SK-N-SH treated with all-trans-retinoic acid at 6 μM for 48 hours (cell line): ENCODE measurements around the gene LDHAL6A.

Experiments used
- ATAC-seq: fragments of 200-7000 bp; cut with Tn5 transposase; 3 replicates; pipeline ENCODE4 v1.9.1; 2020; ENCODE audit warnings: mild to moderate bottlenecking, moderate library complexity
- ARNTL ChIP-seq: fragments of 450-650 bp; formaldehyde crosslinking; IDR thresholded peaks from 2 replicates; pipeline ENCODE4 v1.5.0; 2020; ENCODE audit warnings: low read depth, mild to moderate bottlenecking, moderate library complexity, borderline replicate concordance
- BACH2 ChIP-seq: fragments of 250-450 bp; sonication (Bioruptor Pico); IDR thresholded peaks from 2 replicates; pipeline ENCODE4 v1.9.0; 2021; ENCODE audit warnings: mild to moderate bottlenecking, borderline replicate concordance
- CSDC2 ChIP-seq: fragments of 250-450 bp; sonication (Bioruptor Pico); IDR thresholded peaks from 2 replicates; pipeline ENCODE4 v1.5.0; 2020; ENCODE audit warnings: mild to moderate bottlenecking, moderate library complexity
- ESRRG ChIP-seq: fragments of 250-450 bp; sonication (Bioruptor Pico); IDR thresholded peaks from 2 replicates; pipeline ENCODE4 v1.6.1; 2021; ENCODE audit warnings: mild to moderate bottlenecking
- GLIS3 ChIP-seq: fragments of 250-450 bp; sonication (Bioruptor Pico); IDR thresholded peaks from 2 replicates; pipeline ENCODE4 v1.5.0; 2020; ENCODE audit warnings: mild to moderate bottlenecking, moderate library complexity
- ISL1 ChIP-seq: fragments of 250-450 bp; sonication (Bioruptor Pico); IDR thresholded peaks from 2 replicates; pipeline ENCODE4 v2.1.2; 2022; ENCODE audit warnings: mild to moderate bottlenecking, moderate library complexity
- OSR1 ChIP-seq: fragments of 250-450 bp; sonication (Bioruptor Pico); IDR thresholded peaks from 2 replicates; pipeline ENCODE4 v1.8.0; 2022; ENCODE audit warnings: moderate library complexity, mild to moderate bottlenecking, inconsistent platforms
- RARB ChIP-seq: fragments of 250-450 bp; sonication (Bioruptor Pico); IDR thresholded peaks from 2 replicates; pipeline ENCODE4 v1.8.0; 2021; ENCODE audit warnings: mild to moderate bottlenecking, moderate library complexity
- SNAI2 ChIP-seq: fragments of 250-450 bp; sonication (Bioruptor Pico); IDR thresholded peaks from 2 replicates; pipeline ENCODE4 v1.5.0; 2020; ENCODE audit warnings: mild to moderate bottlenecking, moderate library complexity
- TCF4 ChIP-seq: fragments of 250-450 bp; sonication (Bioruptor Pico); IDR thresholded peaks from 2 replicates; pipeline ENCODE4 v1.8.0; 2021; ENCODE audit warnings: mild to moderate bottlenecking, moderate library complexity, borderline replicate concordance
- TOX ChIP-seq: fragments of 250-450 bp; sonication (Bioruptor Pico); IDR thresholded peaks from 2 replicates; pipeline ENCODE4 v1.8.0; 2021; ENCODE audit warnings: mild to moderate bottlenecking, moderate library complexity, borderline replicate concordance
- ZC3H10 ChIP-seq: fragments of 250-450 bp; sonication (Bioruptor Pico); IDR thresholded peaks from 2 replicates; pipeline ENCODE4 v1.5.1; 2021; ENCODE audit warnings: mild to moderate bottlenecking, moderate library complexity
- ZFP3 ChIP-seq: fragments of 250-450 bp; sonication (Bioruptor Pico); IDR thresholded peaks from 2 replicates; pipeline ENCODE4 v1.5.0; 2020; ENCODE audit warnings: mild to moderate bottlenecking, moderate library complexity
- ZFP30 ChIP-seq: fragments of 450-650 bp; formaldehyde crosslinking; IDR thresholded peaks from 2 replicates; pipeline ENCODE4 v1.5.0; 2022; ENCODE audit warnings: mild to moderate bottlenecking, moderate library complexity
- ZNF565 ChIP-seq: fragments of 450-650 bp; formaldehyde crosslinking; conservative IDR thresholded peaks from 2 replicates; pipeline ENCODE4 v1.5.0; 2020; ENCODE audit warnings: low read depth, mild to moderate bottlenecking, moderate library complexity
- ZNF70 ChIP-seq: fragments of 450-650 bp; formaldehyde crosslinking; IDR thresholded peaks from 2 replicates; pipeline ENCODE4 v1.5.0; 2020; ENCODE audit warnings: mild to moderate bottlenecking, moderate library complexity
- ZNF8 ChIP-seq: fragments of 450-650 bp; formaldehyde crosslinking; IDR thresholded peaks from 2 replicates; pipeline ENCODE4 v1.5.0; 2020; ENCODE audit warnings: mild to moderate bottlenecking, moderate library complexity
- TF ChIP-seq, protein P1 (sequence below): fragments of 250-450 bp; sonication (Bioruptor Pico); IDR thresholded peaks from 2 replicates; pipeline ENCODE4 v1.5.1; 2020; ENCODE audit warnings: low read depth, mild to moderate bottlenecking, moderate library complexity
- TF ChIP-seq, protein P2 (sequence below): fragments of 250-450 bp; sonication (Bioruptor Pico); IDR thresholded peaks from 2 replicates; pipeline ENCODE4 v1.8.0; 2021; ENCODE audit warnings: low read depth, mild to moderate bottlenecking, moderate library complexity, borderline replicate concordance
- TF ChIP-seq, protein P3 (sequence below): fragments of 250-450 bp; sonication (Bioruptor Pico); IDR thresholded peaks from 2 replicates; pipeline ENCODE4 v1.5.1; 2021; ENCODE audit warnings: mild to moderate bottlenecking, moderate library complexity
- TF ChIP-seq, protein P4 (sequence below): fragments of 250-450 bp; sonication (Bioruptor Pico); IDR thresholded peaks from 2 replicates; pipeline ENCODE4 v1.5.0; 2020; ENCODE audit warnings: mild to moderate bottlenecking, moderate library complexity
- TF ChIP-seq, protein P5 (sequence below): fragments of 250-450 bp; sonication (Bioruptor Pico); IDR thresholded peaks from 2 replicates; pipeline ENCODE4 v1.8.0; 2020; ENCODE audit warnings: mild to moderate bottlenecking, moderate library complexity, borderline replicate concordance

The LDHAL6A gene

DNA sequence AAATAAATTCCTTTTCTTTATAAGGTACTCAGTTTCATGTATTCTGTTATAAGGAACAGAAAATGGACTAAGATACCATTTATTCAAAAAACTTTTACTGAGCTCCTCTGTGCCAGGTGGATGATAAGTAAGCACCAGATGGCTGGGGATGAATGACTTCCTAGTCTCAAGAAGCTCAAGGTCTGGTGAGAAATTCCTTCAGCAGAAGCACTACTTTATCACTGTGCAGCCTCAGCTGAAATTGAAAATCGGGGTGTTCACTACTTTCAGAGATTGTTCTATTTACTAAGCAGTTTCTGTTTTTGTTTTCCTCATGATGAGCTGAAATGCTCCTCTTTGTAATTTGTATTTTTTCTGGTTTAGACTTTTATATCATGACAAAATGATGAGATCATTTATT is 7.8 kb downstream of the LDHAL6A start:
- TF ChIP-seq ZFP3 (CRISPR knock-in tag) (no peak), ZNF8 (CRISPR knock-in tag) (no peak), RARB (no peak), ZNF565 (no peak), ESRRG (no peak), TOX (no peak), CSDC2 (CRISPR knock-in tag) (no peak), SNAI2 (CRISPR knock-in tag) (no peak), ISL1 (CRISPR knock-in tag) (no peak), ZC3H10 (CRISPR knock-in tag) (no peak)
- TF ChIP-seq, protein P1, sequence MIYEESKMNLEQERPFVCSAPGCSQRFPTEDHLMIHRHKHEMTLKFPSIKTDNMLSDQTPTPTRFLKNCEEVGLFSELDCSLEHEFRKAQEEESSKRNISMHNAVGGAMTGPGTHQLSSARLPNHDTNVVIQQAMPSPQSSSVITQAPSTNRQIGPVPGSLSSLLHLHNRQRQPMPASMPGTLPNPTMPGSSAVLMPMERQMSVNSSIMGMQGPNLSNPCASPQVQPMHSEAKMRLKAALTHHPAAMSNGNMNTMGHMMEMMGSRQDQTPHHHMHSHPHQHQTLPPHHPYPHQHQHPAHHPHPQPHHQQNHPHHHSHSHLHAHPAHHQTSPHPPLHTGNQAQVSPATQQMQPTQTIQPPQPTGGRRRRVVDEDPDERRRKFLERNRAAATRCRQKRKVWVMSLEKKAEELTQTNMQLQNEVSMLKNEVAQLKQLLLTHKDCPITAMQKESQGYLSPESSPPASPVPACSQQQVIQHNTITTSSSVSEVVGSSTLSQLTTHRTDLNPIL: no peak
- TF ChIP-seq, protein P2, sequence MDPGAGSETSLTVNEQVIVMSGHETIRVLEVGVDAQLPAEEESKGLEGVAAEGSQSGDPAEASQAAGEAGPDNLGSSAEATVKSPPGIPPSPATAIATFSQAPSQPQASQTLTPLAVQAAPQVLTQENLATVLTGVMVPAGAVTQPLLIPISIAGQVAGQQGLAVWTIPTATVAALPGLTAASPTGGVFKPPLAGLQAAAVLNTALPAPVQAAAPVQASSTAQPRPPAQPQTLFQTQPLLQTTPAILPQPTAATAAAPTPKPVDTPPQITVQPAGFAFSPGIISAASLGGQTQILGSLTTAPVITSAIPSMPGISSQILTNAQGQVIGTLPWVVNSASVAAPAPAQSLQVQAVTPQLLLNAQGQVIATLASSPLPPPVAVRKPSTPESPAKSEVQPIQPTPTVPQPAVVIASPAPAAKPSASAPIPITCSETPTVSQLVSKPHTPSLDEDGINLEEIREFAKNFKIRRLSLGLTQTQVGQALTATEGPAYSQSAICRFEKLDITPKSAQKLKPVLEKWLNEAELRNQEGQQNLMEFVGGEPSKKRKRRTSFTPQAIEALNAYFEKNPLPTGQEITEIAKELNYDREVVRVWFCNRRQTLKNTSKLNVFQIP (CRISPR knock-in tag): no peak
- ATAC-seq: no peak

DNA sequence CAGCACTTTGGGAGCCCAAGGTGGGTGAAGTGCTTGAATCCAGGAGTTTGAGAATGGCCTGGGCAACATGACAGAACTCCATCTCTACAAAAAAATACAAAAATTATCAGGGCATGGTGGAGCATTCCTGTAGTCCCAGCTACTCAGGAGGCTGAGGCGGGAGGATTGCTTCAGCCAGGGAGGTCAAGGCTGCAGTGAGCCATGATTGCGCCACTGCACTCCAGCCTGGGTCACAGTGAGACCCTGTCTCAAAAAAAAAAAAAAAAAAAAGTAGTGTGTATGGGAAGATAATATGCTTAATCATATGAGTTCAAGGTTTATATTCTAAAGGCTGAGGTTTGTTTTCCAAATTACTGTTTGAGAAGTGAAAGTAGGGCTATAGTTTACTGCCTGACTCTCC is 10.7 kb downstream of the LDHAL6A start:
- no peak for TF ChIP-seq ZFP3 (CRISPR knock-in tag)
- ATAC-seq: no peak

DNA sequence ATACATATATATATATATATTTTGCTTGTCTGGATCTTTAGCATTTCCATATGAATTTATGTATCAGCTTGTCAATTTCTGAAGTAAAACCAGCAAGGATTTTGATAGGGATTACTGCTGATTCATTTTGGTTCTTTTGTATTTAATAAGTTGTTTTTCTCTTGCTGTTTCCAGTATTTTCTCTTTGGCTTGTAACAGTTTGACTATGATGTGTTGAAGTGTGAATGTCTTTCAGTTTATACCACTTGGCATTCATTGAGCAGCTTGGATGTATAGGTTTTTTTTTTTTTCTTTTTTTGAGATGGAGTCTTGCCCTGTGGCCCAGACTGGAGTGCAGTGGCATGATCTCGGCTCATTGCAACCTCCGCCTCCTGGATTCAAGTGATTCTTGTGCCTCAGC is 12.4 kb downstream of the LDHAL6A start:
- no peak for ATAC-seq
- TF ChIP-seq ISL1 (CRISPR knock-in tag) (no peak), CSDC2 (CRISPR knock-in tag) (no peak), OSR1 (CRISPR knock-in tag) (no peak), SNAI2 (CRISPR knock-in tag) (no peak), ZNF70 (CRISPR knock-in tag) (no peak), ARNTL (CRISPR knock-in tag) (no peak), ZFP3 (CRISPR knock-in tag) (no peak), GLIS3 (no peak), ESRRG (no peak), RARB (no peak), TCF4 (CRISPR knock-in tag) (no peak), ZNF565 (no peak), ZFP30 (CRISPR knock-in tag) (no peak), BACH2 (CRISPR knock-in tag) (no peak), TOX (no peak)
- TF ChIP-seq, protein P3, sequence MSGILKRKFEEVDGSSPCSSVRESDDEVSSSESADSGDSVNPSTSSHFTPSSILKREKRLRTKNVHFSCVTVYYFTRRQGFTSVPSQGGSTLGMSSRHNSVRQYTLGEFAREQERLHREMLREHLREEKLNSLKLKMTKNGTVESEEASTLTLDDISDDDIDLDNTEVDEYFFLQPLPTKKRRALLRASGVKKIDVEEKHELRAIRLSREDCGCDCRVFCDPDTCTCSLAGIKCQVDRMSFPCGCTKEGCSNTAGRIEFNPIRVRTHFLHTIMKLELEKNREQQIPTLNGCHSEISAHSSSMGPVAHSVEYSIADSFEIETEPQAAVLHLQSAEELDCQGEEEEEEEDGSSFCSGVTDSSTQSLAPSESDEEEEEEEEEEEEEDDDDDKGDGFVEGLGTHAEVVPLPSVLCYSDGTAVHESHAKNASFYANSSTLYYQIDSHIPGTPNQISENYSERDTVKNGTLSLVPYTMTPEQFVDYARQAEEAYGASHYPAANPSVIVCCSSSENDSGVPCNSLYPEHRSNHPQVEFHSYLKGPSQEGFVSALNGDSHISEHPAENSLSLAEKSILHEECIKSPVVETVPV (CRISPR knock-in tag): no peak
- TF ChIP-seq, protein P1: no peak
- TF ChIP-seq, protein P2 (CRISPR knock-in tag): no peak
- TF ChIP-seq, protein P4, sequence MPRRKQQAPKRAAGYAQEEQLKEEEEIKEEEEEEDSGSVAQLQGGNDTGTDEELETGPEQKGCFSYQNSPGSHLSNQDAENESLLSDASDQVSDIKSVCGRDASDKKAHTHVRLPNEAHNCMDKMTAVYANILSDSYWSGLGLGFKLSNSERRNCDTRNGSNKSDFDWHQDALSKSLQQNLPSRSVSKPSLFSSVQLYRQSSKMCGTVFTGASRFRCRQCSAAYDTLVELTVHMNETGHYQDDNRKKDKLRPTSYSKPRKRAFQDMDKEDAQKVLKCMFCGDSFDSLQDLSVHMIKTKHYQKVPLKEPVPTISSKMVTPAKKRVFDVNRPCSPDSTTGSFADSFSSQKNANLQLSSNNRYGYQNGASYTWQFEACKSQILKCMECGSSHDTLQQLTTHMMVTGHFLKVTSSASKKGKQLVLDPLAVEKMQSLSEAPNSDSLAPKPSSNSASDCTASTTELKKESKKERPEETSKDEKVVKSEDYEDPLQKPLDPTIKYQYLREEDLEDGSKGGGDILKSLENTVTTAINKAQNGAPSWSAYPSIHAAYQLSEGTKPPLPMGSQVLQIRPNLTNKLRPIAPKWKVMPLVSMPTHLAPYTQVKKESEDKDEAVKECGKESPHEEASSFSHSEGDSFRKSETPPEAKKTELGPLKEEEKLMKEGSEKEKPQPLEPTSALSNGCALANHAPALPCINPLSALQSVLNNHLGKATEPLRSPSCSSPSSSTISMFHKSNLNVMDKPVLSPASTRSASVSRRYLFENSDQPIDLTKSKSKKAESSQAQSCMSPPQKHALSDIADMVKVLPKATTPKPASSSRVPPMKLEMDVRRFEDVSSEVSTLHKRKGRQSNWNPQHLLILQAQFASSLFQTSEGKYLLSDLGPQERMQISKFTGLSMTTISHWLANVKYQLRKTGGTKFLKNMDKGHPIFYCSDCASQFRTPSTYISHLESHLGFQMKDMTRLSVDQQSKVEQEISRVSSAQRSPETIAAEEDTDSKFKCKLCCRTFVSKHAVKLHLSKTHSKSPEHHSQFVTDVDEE (CRISPR knock-in tag): no peak
- TF ChIP-seq, protein P5, sequence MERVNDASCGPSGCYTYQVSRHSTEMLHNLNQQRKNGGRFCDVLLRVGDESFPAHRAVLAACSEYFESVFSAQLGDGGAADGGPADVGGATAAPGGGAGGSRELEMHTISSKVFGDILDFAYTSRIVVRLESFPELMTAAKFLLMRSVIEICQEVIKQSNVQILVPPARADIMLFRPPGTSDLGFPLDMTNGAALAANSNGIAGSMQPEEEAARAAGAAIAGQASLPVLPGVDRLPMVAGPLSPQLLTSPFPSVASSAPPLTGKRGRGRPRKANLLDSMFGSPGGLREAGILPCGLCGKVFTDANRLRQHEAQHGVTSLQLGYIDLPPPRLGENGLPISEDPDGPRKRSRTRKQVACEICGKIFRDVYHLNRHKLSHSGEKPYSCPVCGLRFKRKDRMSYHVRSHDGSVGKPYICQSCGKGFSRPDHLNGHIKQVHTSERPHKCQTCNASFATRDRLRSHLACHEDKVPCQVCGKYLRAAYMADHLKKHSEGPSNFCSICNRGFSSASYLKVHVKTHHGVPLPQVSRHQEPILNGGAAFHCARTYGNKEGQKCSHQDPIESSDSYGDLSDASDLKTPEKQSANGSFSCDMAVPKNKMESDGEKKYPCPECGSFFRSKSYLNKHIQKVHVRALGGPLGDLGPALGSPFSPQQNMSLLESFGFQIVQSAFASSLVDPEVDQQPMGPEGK (CRISPR knock-in tag): no peak
